ENCODE measurements around the gene CLEC2L. TPM values are rescaled to one million over a fixed set of nuclear protein-coding genes. Genes with fewer than 3 reads are reported as not detected.

Gene CLEC2L
- total and polyA plus RNA-seq, 2 of the 8 experiments (the other 6 are each of a cell fraction or from before 2014, with no cell fraction given), result 0.20 to 1.9 TPM

GRCh38 chr7:139566736-139567646 lies 43.5 kb downstream of the CLEC2L start:
- no peak overlapping the region for H2BK12ac ChIP-seq (ENCODE audit: low read depth, low read length)
- no peak overlapping the region for H2AFZ ChIP-seq (ENCODE audit: low read length)
- H3K4me2 ChIP-seq (ENCODE audit: insufficient read depth in 1 of 2, low read depth in 2 of 2, low read length in 2 of 2), result no peak overlapping the region; a peak in 1 of 4 replicates
- H3K23ac ChIP-seq (ENCODE audit: insufficient read length), result no peak overlapping the region
- H3K56ac ChIP-seq (replicated peaks; ENCODE audit: insufficient read length, low read depth, low read length), result no peak overlapping the region
- no peak overlapping the region for H2BK120ac ChIP-seq (replicated peaks; ENCODE audit: low read depth, low read length)
- FAIRE-seq (no peak), DNase-seq (ENCODE audit: low read depth in 1 of 2, low spot score in 2 of 2) (no peak)
- no peak overlapping the region for H3K4ac ChIP-seq (replicated peaks; ENCODE audit: insufficient read length, low read depth, low read length)
- H3K79me1 ChIP-seq (ENCODE audit: low read depth, low read length), result no peaks in the 10 kb centered on the region
- H3K9ac ChIP-seq (replicated peaks in 1 of 4; ENCODE audit: extremely low read depth in 1 of 4, low read depth in 3 of 4, low read length in 3 of 4), result no peak overlapping the region
- H3K36me3 ChIP-seq (ENCODE audit: control insufficient read depth in 2 of 4, insufficient read depth in 4 of 4, low read length in 3 of 4), result no peaks in the 10 kb centered on the region; a peak in 1 of 8 replicates
- H4K8ac ChIP-seq (ENCODE audit: extremely low read depth, insufficient read depth, low read length), result no peak overlapping the region
- no peaks in the 10 kb centered on the region for H3K27me3 ChIP-seq (replicated peaks in 1 of 4; ENCODE audit: control insufficient read depth in 3 of 4, extremely low read depth in 1 of 4, insufficient read depth in 3 of 4, low read length in 3 of 4)
- H3K27ac ChIP-seq (ENCODE audit: low read depth, low read length), result no peak overlapping the region
- H3K4me3 ChIP-seq (ENCODE audit: extremely low read depth in 1 of 4, insufficient read depth in 2 of 4, low read depth in 3 of 4, low read length in 4 of 4), result no peak overlapping the region
- H2BK20ac ChIP-seq (ENCODE audit: low read length), result no peak overlapping the region
- H3K79me2 ChIP-seq (ENCODE audit: control insufficient read depth in 1 of 2, insufficient read depth in 2 of 2, low read length in 2 of 2), result no peaks in the 10 kb centered on the region
- no peak overlapping the region for H2AK5ac ChIP-seq (ENCODE audit: low read depth, low read length)
- WGBS, 2 experiments (ENCODE audit: extremely low coverage in 1 of 2, insufficient coverage in 1 of 2, insufficient read length in 1 of 2, insufficient replicate concordance in 2 of 2, low coverage in 1 of 2, low lambda C conversion rate in 2 of 2, missing lambda C conversion rate in 1 of 2), result 80% methylated on average over 15 of the region's 15 CpGs; no CpG with 5 or more reads in 1 of the 2 experiments
- no peak overlapping the region; the same call in 1 of the 2 replicates for H3K18ac ChIP-seq (ENCODE audit: extremely low read depth, low read length)
- no peaks in the 10 kb centered on the region for H4K20me1 ChIP-seq (replicated peaks in 1 of 2; ENCODE audit: control insufficient read depth in 1 of 2, insufficient read depth in 2 of 2, low read length in 2 of 2)
- no peak overlapping the region for H4K91ac ChIP-seq (replicated peaks; ENCODE audit: insufficient read length, low read length)
- no peak overlapping the region for H2BK15ac ChIP-seq (ENCODE audit: low read length)
- no peaks in the 10 kb centered on the region for H3K9me3 ChIP-seq (ENCODE audit: insufficient read depth in 2 of 2, low read depth in 1 of 2, low read length in 1 of 2)
- H3K4me1 ChIP-seq (replicated peaks in 1 of 4; ENCODE audit: control insufficient read depth in 3 of 4, insufficient read depth in 4 of 4, low read length in 3 of 4), result peaks cover 0 to 14% (median 4%) of the 10 kb centered on the region in 4 experiments; a peak in 3 of 7 replicates
- H2BK5ac ChIP-seq (ENCODE audit: low read depth, low read length), result no peak overlapping the region
- H4K5ac ChIP-seq (ENCODE audit: insufficient read length, low read depth, low read length), result no peak overlapping the region
- no peaks in the 10 kb centered on the region for H3K23me2 ChIP-seq (ENCODE audit: low read depth, low read length)
- no peak overlapping the region for H3K14ac ChIP-seq (ENCODE audit: insufficient read length)
- CTCF ChIA-PET (ENCODE audit: partially characterized antibody), result interaction anchor here (0.6 to 6.3 kb wide), 13 partner anchors 9 to 133 kb away, joined by 3 to 54 read pairs (median 3); no protein-coding TSS in a partner anchor
- POLR2A ChIA-PET (ENCODE audit: partially characterized antibody), result interaction anchor here (0.8 kb wide), 1 partner anchor 53 kb away, joined by 4 read pairs; no protein-coding TSS in a partner anchor
- TF ChIP-seq NRF1 (IDR thresholded peaks at IDR 0.05; ENCODE audit: low read depth, low read length) (no peak), BRCA1 (IDR thresholded peaks at IDR 0.05; ENCODE audit: low read depth, low read length) (no peak), JUND (IDR thresholded peaks at IDR 0.05; ENCODE audit: low read length) (no peak), HDAC6 (IDR thresholded peaks at IDR 0.05; ENCODE audit: low read depth, low read length) (no peak), SIN3A (conservative IDR thresholded peaks at IDR 0.05 in 1 of 2, IDR thresholded peaks at IDR 0.05 in 1 of 2; ENCODE audit: low read depth in 1 of 2, low read length in 2 of 2) (no peak), EZH2 (IDR thresholded peaks at IDR 0.05; ENCODE audit: low read depth, low read length, severe bottlenecking) (no peak), SP4 (IDR thresholded peaks at IDR 0.05; ENCODE audit: low read length) (no peak), POLR2A (IDR thresholded peaks at IDR 0.05; ENCODE audit: control extremely low read depth in 1 of 2, low read depth in 2 of 2, low read length in 2 of 2) (no peak), ZNF274 (IDR thresholded peaks at IDR 0.05; ENCODE audit: borderline replicate concordance, extremely low read depth, low read length) (no peak), JUN (IDR thresholded peaks at IDR 0.05; ENCODE audit: low read depth, low read length) (no peak), E2F6 (IDR thresholded peaks at IDR 0.05) (no peak), TAF7 (optimal IDR thresholded peaks at IDR 0.05; ENCODE audit: borderline replicate concordance, low read depth, low read length) (no peak)

Data from H1 (cell line).